ENCODE data around the gene HOXA5. TPM values are rescaled to one million over a fixed set of nuclear protein-coding genes. Genes with fewer than 3 reads are reported as not detected.
A peak's percentile ranks its signal among the peaks of the same experiment; 100 is the strongest.

HOXA5 gene
- total and polyA plus RNA-seq, 10 of the 15 experiments (the other 5 are each of a cell fraction or from before 2014, with no cell fraction given) = 0.05 to 0.13 TPM; not detected in 8

DNA sequence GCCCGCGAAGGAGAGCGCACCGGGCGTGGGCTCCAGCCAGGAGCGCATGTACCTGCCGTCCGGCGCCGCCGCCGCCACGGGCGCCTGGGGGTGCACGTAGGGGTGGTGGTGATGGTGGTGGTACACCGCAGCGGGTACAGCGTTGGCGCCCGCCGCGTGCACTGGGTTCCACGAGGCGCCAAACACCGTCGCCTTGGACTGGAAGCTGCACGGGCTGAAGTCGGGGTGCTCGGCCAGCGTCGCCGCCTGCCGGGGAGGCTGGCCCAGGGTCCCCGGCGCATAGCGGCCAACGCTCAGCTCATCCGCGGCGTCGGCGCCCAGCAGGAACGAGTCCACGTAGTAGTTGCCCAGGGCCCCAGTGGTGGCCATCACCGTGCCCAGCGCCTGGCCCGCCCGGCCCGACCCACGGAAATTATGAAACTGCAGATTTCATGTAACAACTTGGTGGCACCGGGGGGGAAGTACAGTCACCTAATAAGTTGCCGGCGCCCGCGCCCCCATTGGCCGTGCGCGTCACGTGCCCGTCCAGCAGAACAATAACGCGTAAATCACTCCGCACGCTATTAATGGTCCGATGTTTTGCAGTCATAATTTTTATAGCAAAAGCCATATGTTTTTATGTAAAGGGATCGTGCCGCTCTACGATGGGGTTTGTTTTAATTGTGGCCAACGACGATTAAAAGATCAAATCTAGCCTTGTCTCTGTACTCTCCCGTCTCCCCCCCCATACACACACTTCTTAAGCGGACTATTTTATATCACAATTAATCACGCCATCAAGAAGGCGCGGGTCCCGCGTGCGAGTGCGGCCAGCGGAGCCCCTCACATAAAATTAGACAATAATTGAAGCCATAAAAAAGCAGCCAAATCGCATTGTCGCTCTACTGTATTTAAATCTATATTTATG, 21.9 kb upstream of the HOXA5 start, which contains the start of gene HOXA9:
HOXA9 (minus strand) TSS at position 449 of the 907 bp plus-strand sequence; CDS start at position 369, 80 bp downstream.
- H3K4me1 ChIP-seq (ENCODE audit: control insufficient read depth, insufficient read depth, low read length) = no peaks in the 10 kb centered on the region
- DNase-seq (ENCODE audit: low read depth, low spot score) (no peak), ATAC-seq (no peak), FAIRE-seq (no peak)
- 50% methylated on average over 79 of the region's 82 CpGs for WGBS (ENCODE audit: insufficient coverage, insufficient replicate concordance, low lambda C conversion rate, missing lambda C conversion rate)
- in situ Hi-C loops (cut with MboI) (loop anchor here (25.0 kb wide), 1 partner anchor 1078 kb away; no protein-coding TSS in a partner anchor), intact Hi-C loops (cut with micrococcal nuclease; ENCODE audit: unreplicated experiment) (no loop called here)
- no peak within 1 kb of the TSS for H3K9ac ChIP-seq (ENCODE audit: control insufficient read depth, insufficient read depth, low read length)
- SMC1A ChIA-PET (ENCODE audit: uncharacterized antibody, unreplicated experiment) = no interaction called here
- no TSS peak for BruUV-seq (replicated peaks)
- H2AFZ ChIP-seq (ENCODE audit: control insufficient read depth, low read depth, low read length) = no peak within 1 kb of the TSS
- H3K27me3 ChIP-seq (replicated peaks in 1 of 2; ENCODE audit: control insufficient read depth in 2 of 2, insufficient read depth in 2 of 2, low read length in 1 of 2) = peaks cover 19 to 39% of the 10 kb centered on the region in 2 experiments
- no peak within 1 kb of the TSS for H3K4me2 ChIP-seq (ENCODE audit: control insufficient read depth, insufficient read depth)
- RAD21 ChIA-PET (ENCODE audit: unreplicated experiment) = no interaction called here
- H3K27ac ChIP-seq (ENCODE audit: control insufficient read depth, insufficient read depth) = no peak within 1 kb of the TSS
- POLR2A ChIA-PET = no interaction called here
- H4K20me1 ChIP-seq (ENCODE audit: control insufficient read depth, insufficient read depth) = no peaks in the 10 kb centered on the region
- no peaks in the 10 kb centered on the region for H3K79me2 ChIP-seq (ENCODE audit: control insufficient read depth, insufficient read depth, low read length)
- H3K36me3 ChIP-seq (ENCODE audit: control insufficient read depth in 2 of 2, insufficient read depth in 2 of 2, low read length in 1 of 2) = no peaks in the 10 kb centered on the region; a peak in 1 of 4 replicates
- no peak within 1 kb of the TSS for H3K4me3 ChIP-seq
- H3K9me3 ChIP-seq (replicated peaks; ENCODE audit: control insufficient read depth, insufficient read depth, low read length) = peaks cover 2% of the 10 kb centered on the region; the same call in 1 of the 3 replicates
- TF ChIP-seq ZSCAN29 (IDR thresholded peaks at IDR 0.05) (no peak), SUZ12 (IDR thresholded peaks at IDR 0.05; ENCODE audit: unreplicated experiment) (peak; percentile 10), NFYA (IDR thresholded peaks at IDR 0.05; ENCODE audit: borderline replicate concordance, low read depth, low read length) (no peak), JUNB (IDR thresholded peaks at IDR 0.05) (no peak)
- TF ChIP-seq, protein P1, sequence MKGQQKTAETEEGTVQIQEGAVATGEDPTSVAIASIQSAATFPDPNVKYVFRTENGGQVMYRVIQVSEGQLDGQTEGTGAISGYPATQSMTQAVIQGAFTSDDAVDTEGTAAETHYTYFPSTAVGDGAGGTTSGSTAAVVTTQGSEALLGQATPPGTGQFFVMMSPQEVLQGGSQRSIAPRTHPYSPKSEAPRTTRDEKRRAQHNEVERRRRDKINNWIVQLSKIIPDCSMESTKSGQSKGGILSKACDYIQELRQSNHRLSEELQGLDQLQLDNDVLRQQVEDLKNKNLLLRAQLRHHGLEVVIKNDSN (IDR thresholded peaks at IDR 0.05; ENCODE audit: borderline replicate concordance, extremely low read length, insufficient read depth, low read depth, low read length) = peak; percentile 10
- CTCF ChIA-PET = interaction anchor here (1.0 kb wide), 1 partner anchor 16 kb away, joined by 4 read pairs; no protein-coding TSS in a partner anchor
